HG02759 (cell line): Measurements from ENCODE around the gene C12orf50.
"Not testable (repeated sequence)": the region's sequence is repeated elsewhere in the genome, so short reads cannot be mapped to it uniquely, and the experiment has no call there.

Experiments
- ATAC-seq: cut with Tn5 transposase; IDR thresholded peaks from one replicate; pipeline ENCODE4 v1.9.1; 2021; ENCODE audit warnings: mild to moderate bottlenecking, moderate library complexity; ENCODE audit not compliant: unreplicated experiment

The C12orf50 gene

GRCh38 chr12:88029093-88029665 is at the start of gene C12orf50:
Gene C12orf50, minus strand, starts transcription at chr12:88029401. Its CDS starts 2,439 bp downstream, at chr12:88026962.
- ATAC-seq: no peak

GRCh38 chr12:88067301-88067700 is 38.1 kb upstream of the C12orf50 start:
- no peak for ATAC-seq

GRCh38 chr12:88063375-88063774 is 34.2 kb upstream of the C12orf50 start:
- ATAC-seq: peak; percentile 77

GRCh38 chr12:88062474-88062873 is 33.3 kb upstream of the C12orf50 start:
- ATAC-seq: peak; percentile 69

GRCh38 chr12:88058719-88059077 is 29.5 kb upstream of the C12orf50 start:
- no peak for ATAC-seq

GRCh38 chr12:88057994-88058718 is 29.0 kb upstream of the C12orf50 start:
- no peak for ATAC-seq

- no peak for ATAC-seq
Observed at GRCh38 chr12:88056571-88056970, 27.4 kb upstream of the C12orf50 start.

GRCh38 chr12:88052686-88053085 is 23.5 kb upstream of the C12orf50 start:
- peak; percentile 69 for ATAC-seq

GRCh38 chr12:88044035-88044434 is 14.8 kb upstream of the C12orf50 start:
- no peak for ATAC-seq

- ATAC-seq: no peak
Observed at GRCh38 chr12:88037770-88038169, 8.6 kb upstream of the C12orf50 start.

GRCh38 chr12:88036353-88036965 is 7.3 kb upstream of the C12orf50 start:
- no peak for ATAC-seq

- peak; percentile 18 for ATAC-seq
Observed at GRCh38 chr12:88035907-88036289, 6.7 kb upstream of the C12orf50 start.

- peak; percentile 100 for ATAC-seq
Observed at GRCh38 chr12:88035271-88035906, 6.2 kb upstream of the C12orf50 start.

GRCh38 chr12:88031161-88031560 is 2.0 kb upstream of the C12orf50 start:
- not testable (repeated sequence) for ATAC-seq

- no peak for ATAC-seq
Observed at GRCh38 chr12:88026196-88026595, 3.0 kb downstream of the C12orf50 start.

GRCh38 chr12:88017964-88018363 is 11.2 kb downstream of the C12orf50 start:
- no peak for ATAC-seq

- ATAC-seq: no peak
Observed at GRCh38 chr12:88015825-88016224, 13.4 kb downstream of the C12orf50 start.

- no peak for ATAC-seq
Observed at GRCh38 chr12:88011755-88012154, 17.4 kb downstream of the C12orf50 start.

- no peak for ATAC-seq
Observed at GRCh38 chr12:88006351-88006750, 22.9 kb downstream of the C12orf50 start.

- no peak for ATAC-seq
Observed at GRCh38 chr12:88001327-88001726, 27.9 kb downstream of the C12orf50 start.

GRCh38 chr12:87995581-87996178 is 33.5 kb downstream of the C12orf50 start:
- ATAC-seq: peak; percentile 97
